Lower leg skin (tissue), 4 donors: ENCODE measurements around the gene ANKRD45. TPM values are rescaled to one million over a fixed set of nuclear protein-coding genes. Genes with fewer than 3 reads are reported as not detected.
"Not testable (repeated sequence)": the region's sequence is repeated elsewhere in the genome, so short reads cannot be mapped to it uniquely, and the experiment has no call there.

Source experiments
- DNase-seq, 2 donors: peaks; one replicate each; pipeline ENCODE4 v3.0.0-alpha.2; 2019; ENCODE audit warnings: low spot score in 2 of 2
- H3K4me3 ChIP-seq: fragments of 200-600 bp; sonication (generic); 2 replicates; pipeline ENCODE4 v1.5.1; 2017; ENCODE audit warnings: mild to moderate bottlenecking, low read depth; ENCODE audit not compliant: poor library complexity, severe bottlenecking
- CTCF ChIP-seq, 3 donors: fragments of 450-650 bp; IDR thresholded peaks; one replicate each; pipeline ENCODE4 v1.5.1; 2016; ENCODE audit warnings: antibody characterized with exemption in 3 of 3, mild to moderate bottlenecking in 3 of 3, moderate library complexity in 2 of 3
- POLR2A ChIP-seq, 2 donors: fragments of 450-650 bp; IDR thresholded peaks; one replicate each; pipeline ENCODE4 v1.6.1; 2016 to 2017; ENCODE audit warnings: antibody characterized with exemption in 2 of 2, mild to moderate bottlenecking in 1 of 2, moderate library complexity in 1 of 2
- WGBS, 2 donors: methylation state at CpG; one replicate each; pipeline ENCODE4 v1.1.5; 2018; 5-methylcytosine and 5-hydroxymethylcytosine counted together
- intact Hi-C: fragments of 100-400 bp; cut with DNase I; formaldehyde crosslinking; loops from one replicate; pipeline ENCODE4 v1.15.0; 2023; ENCODE audit warnings: low total_unique reads
- total RNA-seq, 4 donors: library from RNA; depleted of rRNA; stranded (reverse); fragments of >200 nt; gene quantifications; one replicate each; pipeline ENCODE4 v1.1.0, GENCODE V29; 2016

Gene ANKRD45
- total RNA-seq, 4 donors from 2014 or later: 1.1 TPM; not detected in 3

GRCh38 chr1:173628888-173629287 lies 40.8 kb downstream of the ANKRD45 start:
- intact Hi-C loops: no loop called here
- no peak overlapping the region for H3K4me3 ChIP-seq
- no peak for DNase-seq
- 77 to 83% methylated on average over 3 of the region's 3 CpGs for WGBS, 2 donors
- TF ChIP-seq POLR2A (IDR thresholded peaks at IDR 0.05) (no peak), CTCF (IDR thresholded peaks at IDR 0.05) (no peak)

- no peak overlapping the region for H3K4me3 ChIP-seq
- DNase-seq: no peak
- intact Hi-C loops: no loop called here
- TF ChIP-seq CTCF (IDR thresholded peaks at IDR 0.05) (no peak), POLR2A (IDR thresholded peaks at IDR 0.05) (no peak)
Observed at GRCh38 chr1:173627269-173627668, 42.4 kb downstream of the ANKRD45 start.

- intact Hi-C loops: no loop called here
- TF ChIP-seq CTCF (IDR thresholded peaks at IDR 0.05) (no peak), POLR2A (IDR thresholded peaks at IDR 0.05) (no peak)
- H3K4me3 ChIP-seq: no peak overlapping the region
- WGBS, 2 donors: 83 to 89% methylated on average over 4 of the region's 4 CpGs
- no peak for DNase-seq
Observed at GRCh38 chr1:173616859-173617258, 52.8 kb downstream of the ANKRD45 start.

- intact Hi-C loops, H3K4me3 ChIP-seq, DNase-seq: not testable (repeated sequence)
- 90 to 98% methylated on average over 14 to 29 of the region's 32 CpGs for WGBS, 2 donors
Observed at GRCh38 chr1:173613086-173613485, 56.6 kb downstream of the ANKRD45 start.

GRCh38 chr1:173608503-173609216 lies 61.0 kb downstream of the ANKRD45 start:
- intact Hi-C loops: no loop called here
- no peak for DNase-seq
- H3K4me3 ChIP-seq: no peak overlapping the region
- 84 to 89% methylated on average over 4 of the region's 4 CpGs for WGBS, 2 donors
- TF ChIP-seq POLR2A (IDR thresholded peaks at IDR 0.05): no peak
- TF ChIP-seq CTCF (IDR thresholded peaks at IDR 0.05): no peak

GRCh38 chr1:173603056-173603591 lies 66.5 kb downstream of the ANKRD45 start, which contains the start of gene SLC9C2:
Gene SLC9C2 (minus strand): TSS chr1:173603072. CDS start chr1:173601776, 1,296 bp downstream.
- no peak within 1 kb of the TSS for H3K4me3 ChIP-seq
- no peak for DNase-seq
- 48 to 50% methylated on average over 5 of the region's 5 CpGs for WGBS, 2 donors
- intact Hi-C loops: no loop called here
- no peak for TF ChIP-seq CTCF (IDR thresholded peaks at IDR 0.05)
